Hepatic stellate cell (primary cell): ENCODE data around the gene NID2.
A peak's percentile ranks its signal among the peaks of the same experiment; 100 is the strongest.

Experiments used
- DNase-seq: peaks from one replicate; pipeline ENCODE4 v3.0.0; 2011; ENCODE audit warnings: low spot score

NID2 gene

DNA sequence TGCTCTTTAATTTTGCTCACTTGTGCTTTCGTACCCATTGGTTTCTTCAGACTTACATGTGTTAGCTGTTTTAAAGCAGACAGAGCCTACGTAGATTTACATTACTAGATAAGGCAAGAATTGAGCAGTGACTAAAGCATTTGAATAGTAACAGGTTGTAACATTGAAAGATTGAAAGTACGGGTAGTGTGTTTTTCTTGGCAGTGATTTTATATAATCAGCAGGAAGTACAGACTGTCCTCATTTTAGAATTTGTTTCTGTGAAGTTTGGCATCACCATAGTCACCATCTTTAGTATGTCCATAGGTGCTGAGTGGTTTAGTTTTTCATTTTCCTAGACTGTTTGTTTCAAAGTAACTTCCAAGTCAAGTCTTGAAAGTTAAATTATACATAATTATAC lies 65.5 kb downstream of the NID2 start:
- DNase-seq: no peak

DNA sequence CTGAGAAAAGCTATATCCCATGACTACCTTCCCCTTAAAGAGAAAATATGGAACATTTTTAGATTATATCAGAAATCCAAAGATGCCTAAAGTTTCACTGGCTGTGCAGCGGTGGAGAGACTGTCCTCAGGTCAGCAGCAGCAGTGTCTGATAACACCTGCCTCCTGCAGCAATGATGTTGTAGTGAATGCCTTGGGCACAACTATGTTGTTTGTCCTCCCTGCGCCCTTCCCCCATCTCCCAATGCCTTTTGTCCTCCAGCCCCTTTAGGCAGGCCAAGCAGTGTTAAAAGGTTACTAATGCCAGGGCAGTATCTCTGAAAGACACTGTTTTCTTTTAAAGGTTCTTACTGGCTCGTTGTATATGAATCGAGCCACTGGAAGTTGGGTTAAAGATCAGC lies 66.3 kb downstream of the NID2 start:
- DNase-seq: no peak

DNA sequence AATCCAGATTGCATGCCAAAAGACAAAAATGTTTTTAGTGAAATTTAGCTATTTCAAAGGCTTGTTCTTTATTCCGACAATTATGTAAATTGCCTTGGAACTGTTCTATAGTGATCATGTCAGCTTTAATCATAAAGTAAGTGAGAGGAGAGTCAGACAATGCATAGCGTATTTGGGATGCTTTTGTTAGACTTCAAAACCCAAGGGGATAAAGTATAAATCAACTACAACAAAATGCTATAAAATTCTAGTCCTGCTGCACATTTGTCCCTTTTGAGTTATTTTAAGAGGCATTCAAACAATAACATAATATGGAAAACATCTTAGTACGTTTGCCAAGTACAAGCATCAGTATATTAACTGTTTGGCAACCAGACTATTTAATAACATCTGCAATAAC lies 68.2 kb downstream of the NID2 start:
- DNase-seq: no peak

GRCh38 chr14:52000019-52000582 lies 68.8 kb downstream of the NID2 start:
- DNase-seq: no peak

DNA sequence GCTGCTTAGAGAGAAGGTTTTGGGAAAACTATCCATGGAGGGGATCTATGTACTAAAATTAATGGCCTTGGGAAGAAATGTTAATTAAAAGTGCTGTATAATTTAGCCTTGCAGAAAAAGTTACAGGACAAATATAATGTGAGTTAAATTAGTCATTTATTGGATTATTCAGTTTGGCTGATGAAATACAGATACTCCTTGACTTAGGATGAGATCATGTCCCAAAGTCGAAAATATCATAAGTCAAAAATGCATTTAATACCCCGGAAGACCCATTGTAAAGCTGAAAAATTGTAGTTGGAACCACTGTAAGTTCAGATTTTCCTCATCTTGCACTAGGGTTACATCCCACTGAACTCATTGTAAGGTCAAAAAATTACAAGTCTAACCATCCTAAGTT lies 69.8 kb downstream of the NID2 start:
- no peak for DNase-seq

DNA sequence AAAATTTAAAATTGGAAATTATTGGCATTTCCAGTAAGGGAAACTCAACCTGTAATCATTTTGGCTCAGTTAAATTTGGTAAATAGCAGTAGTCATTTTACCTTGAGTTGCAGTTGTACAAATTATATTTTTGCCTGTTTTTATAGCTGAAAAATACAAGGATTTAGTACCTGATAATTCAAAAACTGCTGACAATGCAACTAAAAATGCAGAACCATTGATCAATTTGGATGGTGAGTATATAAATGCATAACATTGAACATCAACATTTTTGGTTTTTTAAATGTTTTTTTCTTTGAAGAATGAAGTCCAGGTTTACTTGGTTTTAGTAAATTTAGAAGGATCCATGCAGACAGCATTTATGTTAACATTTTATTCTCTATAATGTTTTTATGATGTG lies 70.5 kb downstream of the NID2 start:
- no peak for DNase-seq

GRCh38 chr14:51996148-51996746 lies 72.6 kb downstream of the NID2 start:
- no peak for DNase-seq

GRCh38 chr14:51993285-51993920 lies 75.5 kb downstream of the NID2 start:
- no peak for DNase-seq

DNA sequence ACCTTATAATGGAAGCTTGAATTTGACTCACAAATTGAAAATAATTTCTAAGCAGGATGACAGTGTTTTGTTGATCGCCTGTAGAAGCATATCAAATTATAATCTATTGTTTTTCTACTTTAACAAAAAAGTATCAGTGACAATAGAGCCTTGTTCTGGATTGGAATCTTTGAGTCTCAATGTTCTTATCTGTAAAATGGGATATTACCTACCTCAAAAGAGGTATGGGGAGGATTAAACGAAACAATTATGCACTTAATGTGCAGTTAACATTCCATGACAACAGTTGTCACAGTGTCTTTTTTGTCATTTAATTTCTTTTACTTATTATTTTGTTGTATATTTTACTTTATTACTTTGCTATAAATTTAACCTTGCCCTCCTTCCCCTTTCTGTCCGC lies 78.4 kb downstream of the NID2 start:
- no peak for DNase-seq

DNA sequence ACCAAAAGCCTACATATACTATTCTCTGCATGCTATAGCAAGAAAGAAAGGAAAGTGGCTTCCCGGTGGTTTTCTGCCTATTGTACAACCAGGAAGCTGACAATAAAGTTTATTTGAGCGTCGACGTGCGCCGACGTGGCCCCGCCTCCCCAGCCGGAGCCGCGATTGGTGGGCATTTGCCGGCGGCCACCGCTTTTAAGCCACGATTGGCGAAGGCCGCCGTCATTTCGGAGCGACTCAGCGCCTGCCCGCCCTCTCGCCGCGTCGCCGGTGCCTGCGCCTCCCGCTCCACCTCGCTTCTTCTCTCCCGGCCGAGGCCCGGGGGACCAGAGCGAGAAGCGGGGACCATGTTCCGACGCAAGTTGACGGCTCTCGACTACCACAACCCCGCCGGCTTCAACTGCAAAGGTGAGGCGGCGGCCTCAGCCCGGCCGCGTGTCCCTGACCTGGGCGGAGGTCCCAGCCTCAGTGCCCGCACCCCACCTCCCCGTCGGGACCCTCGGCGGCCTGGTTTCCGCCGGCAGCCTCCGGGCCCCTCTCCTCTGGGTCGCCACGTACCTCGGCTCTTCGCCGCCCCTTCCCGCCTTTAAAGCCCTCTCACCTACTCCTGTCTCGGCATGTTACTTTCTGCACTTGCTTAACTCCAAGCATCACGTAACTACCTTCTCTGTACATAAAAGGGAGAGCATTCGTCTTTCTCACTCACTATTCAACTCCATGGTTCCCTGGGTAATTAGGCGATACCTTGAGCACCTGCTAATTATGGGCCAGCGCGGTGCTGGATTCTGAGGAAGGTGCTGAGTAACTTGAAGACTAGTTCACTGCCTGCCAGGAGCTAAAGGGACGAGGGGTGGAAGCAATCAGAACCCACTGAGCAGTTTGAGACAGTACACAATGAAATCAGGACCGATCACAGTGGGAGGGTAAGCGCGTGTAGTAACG lies 79.3 kb downstream of the NID2 start, which contains the start of gene RTRAF:
Gene RTRAF, plus strand, starts transcription at position 254 of the 942 bp plus-strand sequence. Its CDS starts 94 bp downstream, at position 348.
- DNase-seq: peak; percentile 88

GRCh38 chr14:51988221-51988620 lies 80.6 kb downstream of the NID2 start:
- no peak for DNase-seq

- no peak for DNase-seq
Measured at GRCh38 chr14:51981218-51981854, 87.5 kb downstream of the NID2 start.

DNA sequence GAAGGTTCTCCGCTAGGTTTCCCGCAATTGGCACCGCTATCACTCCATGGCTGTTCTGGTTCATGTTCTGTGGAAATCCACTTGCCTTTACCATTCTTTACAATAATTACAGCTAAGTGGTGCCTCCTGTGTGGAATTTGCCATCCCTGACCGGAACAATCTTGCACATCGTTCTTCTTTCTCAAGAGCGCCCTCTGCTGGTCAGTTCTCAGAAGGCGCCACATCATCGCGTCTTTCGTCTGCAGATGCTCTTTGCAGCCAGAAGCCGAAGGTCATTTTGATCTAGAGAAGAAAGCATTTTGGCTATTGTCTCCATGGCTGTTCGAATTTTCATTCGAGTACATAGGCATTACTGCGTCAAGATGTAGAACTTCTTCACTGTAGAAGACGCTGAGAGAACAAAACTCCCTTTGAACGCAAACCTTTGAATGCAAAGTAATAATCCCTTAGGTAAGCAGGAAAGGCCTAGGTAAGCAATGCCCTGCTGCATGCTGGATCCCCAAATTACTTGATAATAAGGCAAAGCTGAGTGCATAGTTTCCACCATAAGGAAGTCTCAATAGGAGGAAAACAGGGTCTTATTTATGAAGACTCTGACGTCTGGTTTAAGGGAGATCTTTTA lies 89.7 kb downstream of the NID2 start:
- DNase-seq: peak; percentile 47

DNA sequence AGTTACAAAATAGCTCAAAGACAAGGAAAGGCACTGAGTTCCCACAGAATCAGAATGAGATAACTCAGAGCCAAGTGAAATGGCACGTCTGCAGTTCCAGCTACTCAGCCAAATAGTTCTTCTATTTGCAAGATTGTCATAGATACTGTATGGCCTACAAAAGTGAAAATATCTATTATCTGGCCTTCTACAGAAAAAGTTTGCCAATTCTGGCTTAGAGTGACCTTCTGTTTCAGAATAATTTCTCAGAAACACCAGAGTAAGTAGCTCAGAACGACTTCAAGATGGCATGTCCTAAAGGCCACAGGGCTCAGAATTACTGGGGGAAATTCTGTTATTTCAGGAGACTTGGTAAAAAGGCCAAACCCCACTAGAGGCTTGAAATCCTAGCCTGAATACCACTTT lies 90.2 kb downstream of the NID2 start:
- no peak for DNase-seq

- no peak for DNase-seq
Measured at GRCh38 chr14:51977075-51977474, 91.8 kb downstream of the NID2 start.

DNA sequence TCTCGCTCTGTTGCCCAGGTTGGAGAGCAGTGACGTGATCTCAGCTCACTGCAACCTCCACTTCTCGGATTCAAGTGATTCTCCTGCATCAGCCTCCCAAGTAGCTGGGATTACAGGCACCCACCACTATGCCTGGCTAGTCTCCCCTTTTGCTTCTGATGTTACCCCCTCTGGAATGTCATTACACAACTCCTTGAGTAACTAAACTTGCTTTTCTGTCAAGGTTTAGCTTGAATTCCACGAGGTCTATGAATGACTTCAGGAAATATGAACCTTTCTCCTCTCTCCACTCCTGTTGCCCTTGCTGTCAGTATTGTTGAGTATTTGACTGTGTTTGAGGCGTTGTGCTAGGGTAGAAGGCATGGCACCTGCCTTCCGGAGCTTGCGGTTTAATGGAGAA lies 96.3 kb downstream of the NID2 start:
- DNase-seq: no peak

GRCh38 chr14:51969852-51970540 lies 98.9 kb downstream of the NID2 start:
- no peak for DNase-seq

DNA sequence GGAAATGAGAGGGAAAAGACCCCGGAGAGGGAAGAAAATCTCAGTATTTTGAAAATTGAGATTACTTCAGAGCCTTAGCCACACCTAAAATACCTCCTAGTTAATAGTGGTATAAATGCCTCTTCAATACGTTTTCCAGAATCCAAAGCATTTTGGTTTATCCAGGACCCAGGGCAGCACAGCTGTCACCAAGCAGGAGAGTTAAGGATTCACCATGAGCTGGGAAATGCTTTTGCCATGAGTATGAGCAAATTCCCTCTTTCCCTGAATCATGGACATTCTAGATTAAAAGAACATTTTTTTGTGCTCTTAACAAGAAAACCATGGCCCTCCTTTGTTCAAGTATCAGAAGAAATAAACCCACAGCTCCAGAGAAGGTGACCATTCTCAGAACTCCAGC lies 101.3 kb downstream of the NID2 start:
- DNase-seq: no peak

DNA sequence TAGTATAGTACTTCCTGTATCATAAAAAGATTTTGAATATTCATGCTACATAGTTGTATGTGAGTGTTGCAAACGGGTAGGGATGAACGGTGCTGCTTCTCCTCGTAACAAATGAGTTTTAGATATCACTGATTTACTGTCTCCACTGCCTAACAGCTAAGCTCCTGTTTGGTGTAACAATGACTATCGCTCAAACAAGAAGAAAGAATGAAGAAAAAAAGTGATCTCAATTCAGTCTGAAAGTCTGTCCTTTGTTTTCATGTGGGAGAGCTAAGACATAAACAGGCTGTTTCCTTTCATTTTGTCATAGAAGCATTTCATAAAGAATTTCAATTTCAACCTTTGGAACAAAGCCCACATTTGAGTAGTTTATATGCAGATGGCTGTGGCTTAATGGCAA lies 105.6 kb downstream of the NID2 start:
- no peak for DNase-seq

DNA sequence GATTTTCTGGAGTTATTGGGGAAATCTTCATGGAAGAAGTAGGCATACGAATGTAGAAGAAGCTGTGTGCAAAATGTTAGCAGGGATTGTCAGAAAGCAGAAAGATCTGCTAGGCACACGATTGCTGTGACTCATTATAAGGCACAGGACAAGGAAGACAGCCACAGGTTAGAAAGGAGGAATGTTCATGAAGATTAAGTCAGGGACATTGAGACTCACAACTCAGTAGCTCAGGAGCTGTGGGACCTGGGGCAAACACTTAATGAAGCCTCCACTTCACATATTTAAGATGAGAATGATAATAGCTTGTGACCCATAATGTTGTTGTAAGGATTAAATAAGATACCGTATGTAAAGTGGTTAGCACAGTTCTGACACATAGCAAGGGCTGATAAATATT lies 106.1 kb downstream of the NID2 start:
- no peak for DNase-seq

DNA sequence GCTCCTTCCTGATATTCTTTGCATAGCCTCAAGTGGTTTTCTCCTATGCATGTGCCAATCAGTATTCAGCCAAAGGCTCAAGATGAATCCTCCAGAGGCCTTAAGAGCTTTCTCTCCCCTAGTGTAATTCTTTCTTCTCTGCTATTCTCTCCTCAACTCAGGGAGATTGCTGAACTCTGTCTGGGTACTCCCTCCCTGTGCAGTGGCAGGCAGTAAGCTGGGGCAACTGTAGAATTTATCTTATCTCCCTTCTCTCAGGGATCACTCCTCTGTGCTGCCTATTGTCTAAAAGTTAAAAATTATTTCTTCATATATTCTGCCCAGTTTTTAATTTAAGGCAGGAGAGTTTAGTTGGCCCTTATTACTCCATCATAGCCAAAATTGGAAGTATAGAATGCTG lies 108.0 kb downstream of the NID2 start:
- DNase-seq: no peak
